HepG2 (cell line): Measurements from ENCODE around the gene SRC. TPM values are rescaled to one million over a fixed set of nuclear protein-coding genes. Genes with fewer than 3 reads are reported as not detected.
A peak's percentile ranks its signal among the peaks of the same experiment; 100 is the strongest.

Experiments
- AGO2 ChIP-seq: fragments of 200-400 bp; formaldehyde crosslinking; optimal IDR thresholded peaks from 2 replicates; pipeline ENCODE3; 2017; ENCODE audit warnings: mild to moderate bottlenecking, low read depth, low read length, moderate library complexity
- BCL3 ChIP-seq: sonication (generic); formaldehyde crosslinking; IDR thresholded peaks from 2 replicates; pipeline ENCODE4 v1.5.1; 2020; ENCODE audit warnings: mild to moderate bottlenecking, missing genetic modification reagents, moderate library complexity
- CBX1 ChIP-seq: IDR thresholded peaks from one replicate; pipeline ENCODE4 v1.6.1; 2016; ENCODE audit warnings: antibody characterized with exemption, low read depth
- CSRNP1 ChIP-seq: sonication (generic); formaldehyde crosslinking; IDR thresholded peaks from 2 replicates; pipeline ENCODE4 v1.8.1; 2023; ENCODE audit warnings: mild to moderate bottlenecking, missing genetic modification reagents
- DMTF1 ChIP-seq: sonication (generic); formaldehyde crosslinking; IDR thresholded peaks from 2 replicates; pipeline ENCODE4 v1.4.0; 2020; ENCODE audit warnings: mild to moderate bottlenecking, missing genetic modification reagents
- E2F2 ChIP-seq: sonication (generic); formaldehyde crosslinking; IDR thresholded peaks from 2 replicates; pipeline ENCODE4 v1.4.0; 2020; ENCODE audit warnings: missing genetic modification reagents, borderline replicate concordance
- FLYWCH1 ChIP-seq: sonication (generic); formaldehyde crosslinking; IDR thresholded peaks from 2 replicates; pipeline ENCODE4 v1.8.1; 2023; ENCODE audit warnings: mild to moderate bottlenecking, missing genetic modification reagents
- GRHL1 ChIP-seq: sonication (generic); formaldehyde crosslinking; conservative IDR thresholded peaks from 2 replicates; pipeline ENCODE4 v1.8.0; 2022; ENCODE audit warnings: missing genetic modification reagents
- KDM3A ChIP-seq: IDR thresholded peaks from 2 replicates; pipeline ENCODE4 v1.6.1; 2018; ENCODE audit warnings: low read depth, missing compliant biosample characterization
- MTERF4 ChIP-seq: sonication (generic); formaldehyde crosslinking; IDR thresholded peaks from 2 replicates; pipeline ENCODE4 v1.8.0; 2023; ENCODE audit warnings: mild to moderate bottlenecking, missing genetic modification reagents
- NFE2 ChIP-seq: sonication (generic); formaldehyde crosslinking; IDR thresholded peaks from 2 replicates; pipeline ENCODE4 v1.4.0; 2020; ENCODE audit warnings: missing genetic modification reagents
- NR0B2 ChIP-seq: sonication (generic); formaldehyde crosslinking; IDR thresholded peaks from 2 replicates; pipeline ENCODE4 v1.4.0; 2020; ENCODE audit warnings: mild to moderate bottlenecking, missing genetic modification reagents
- NR1H2 ChIP-seq: sonication (generic); formaldehyde crosslinking; IDR thresholded peaks from 2 replicates; pipeline ENCODE4 v1.8.1; 2022; ENCODE audit warnings: low read depth, missing genetic modification reagents, borderline replicate concordance
- PPARG ChIP-seq: conservative IDR thresholded peaks from 2 replicates; pipeline ENCODE4 v1.6.1; 2016; ENCODE audit warnings: missing biosample characterization, missing genetic modification reagents
- THYN1 ChIP-seq: sonication (generic); formaldehyde crosslinking; IDR thresholded peaks from 2 replicates; pipeline ENCODE4 v1.8.1; 2023; ENCODE audit warnings: low read depth, mild to moderate bottlenecking, moderate library complexity, missing genetic modification reagents, borderline replicate concordance
- ZMYM2 ChIP-seq: sonication (generic); formaldehyde crosslinking; IDR thresholded peaks from 2 replicates; pipeline ENCODE4 v1.8.0; 2022; ENCODE audit warnings: mild to moderate bottlenecking, missing genetic modification reagents
- ZSCAN21 ChIP-seq: sonication (generic); formaldehyde crosslinking; IDR thresholded peaks from 2 replicates; pipeline ENCODE4 v1.8.0; 2022; ENCODE audit warnings: mild to moderate bottlenecking, missing genetic modification reagents, moderate library complexity, borderline replicate concordance
- polyA plus RNA-seq, 8 experiments: library from polyadenylated mRNA; depleted of rRNA in 3 of 8; stranded (reverse) in 7 of 8; unstranded in 1 of 8; fragments of >200 nt; fragmentation: Illumina TruSeq in 4 of 8; extraction: Trizol in 4 of 8; gene quantifications; 2 replicates each; pipeline versions ENCODE4 v1.2.1 to v1.2.3, GENCODE V29; 2011 to 2016; ENCODE audit warnings: low read depth in 4 of 8, missing spikeins in 1 of 8, mixed read lengths in 1 of 8; ENCODE audit not compliant: insufficient read depth in 1 of 8
- total RNA-seq, 5 experiments: library from RNA; depleted of rRNA; stranded (reverse); fragments of >200 nt; fragmentation: Illumina TruSeq; extraction: Trizol; gene quantifications; 2 replicates each; pipeline ENCODE4 v1.2.3, GENCODE V29; 2016; ENCODE audit warnings: low read depth in 1 of 5

SRC gene
- total and polyA plus RNA-seq, 2 of the 13 experiments (the other 11 are each of a cell fraction or from before 2014, with no cell fraction given): 54.7 to 192 TPM

GRCh38 chr20:37406010-37406998, 60.4 kb downstream of the SRC start (continued):
- TF ChIP-seq MTERF4 (CRISPR knock-in tag) (peak; percentile 99), ZMYM2 (CRISPR knock-in tag) (peak; percentile 17; the same call in 1 of the 2 replicates), E2F2 (CRISPR knock-in tag) (peak; percentile 94; the same call in 1 of the 2 replicates), ZSCAN21 (CRISPR knock-in tag) (peak; percentile 99), NR0B2 (CRISPR knock-in tag) (peak; percentile 99), DMTF1 (CRISPR knock-in tag) (peak; percentile 94), BCL3 (CRISPR knock-in tag) (peak; percentile 90), GRHL1 (CRISPR knock-in tag) (no peak), PPARG (CRISPR knock-in tag) (no peak), KDM3A (CRISPR knock-in tag) (no peak; the same call in 1 of the 2 replicates), FLYWCH1 (CRISPR knock-in tag) (no peak), CSRNP1 (peak; percentile 98), CBX1 (peak; percentile 69), NFE2 (CRISPR knock-in tag) (no peak), THYN1 (no peak), AGO2 (peak; percentile 98), NR1H2 (CRISPR knock-in tag) (peak; percentile 89; the same call in 1 of the 2 replicates)
